Measurements from ENCODE around the gene HS3ST5.
"Not testable (repeated sequence)": the region's sequence is repeated elsewhere in the genome, so short reads cannot be mapped to it uniquely, and the experiment has no call there.

HS3ST5 gene

DNA sequence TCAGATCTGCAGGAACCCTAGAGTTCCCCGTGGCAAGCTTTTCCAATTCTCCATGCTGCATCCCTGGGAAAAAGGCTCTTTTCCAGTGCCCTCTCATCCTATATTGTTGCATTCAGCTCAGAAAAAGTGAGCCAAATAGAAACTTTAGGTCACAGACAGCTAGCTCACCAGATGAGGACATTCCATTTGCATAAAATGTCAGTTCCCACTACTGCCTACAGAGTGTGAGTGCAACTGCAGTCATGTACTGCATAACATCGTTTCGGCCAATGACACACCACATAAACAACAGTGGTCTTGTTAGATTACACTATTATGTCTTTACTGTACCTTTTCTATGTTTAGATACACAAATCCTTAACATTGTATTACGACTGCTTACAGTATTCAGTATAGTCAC is 8.6 kb downstream of the HS3ST5 start:
- DNase-seq (ENCODE audit: low read depth in 2 of 2), result no peak

GRCh38 chr6:114327074-114327473 is 15.7 kb downstream of the HS3ST5 start:
- DNase-seq (ENCODE audit: low read depth in 2 of 2), result no peak

- DNase-seq (ENCODE audit: low read depth in 2 of 2), result no peak
These were observed 19.0 kb downstream of the HS3ST5 start for GRCh38 chr6:114323784-114324183.

- no peak for DNase-seq (ENCODE audit: low read depth in 2 of 2)
These were observed 23.1 kb downstream of the HS3ST5 start for GRCh38 chr6:114319749-114320148.

DNA sequence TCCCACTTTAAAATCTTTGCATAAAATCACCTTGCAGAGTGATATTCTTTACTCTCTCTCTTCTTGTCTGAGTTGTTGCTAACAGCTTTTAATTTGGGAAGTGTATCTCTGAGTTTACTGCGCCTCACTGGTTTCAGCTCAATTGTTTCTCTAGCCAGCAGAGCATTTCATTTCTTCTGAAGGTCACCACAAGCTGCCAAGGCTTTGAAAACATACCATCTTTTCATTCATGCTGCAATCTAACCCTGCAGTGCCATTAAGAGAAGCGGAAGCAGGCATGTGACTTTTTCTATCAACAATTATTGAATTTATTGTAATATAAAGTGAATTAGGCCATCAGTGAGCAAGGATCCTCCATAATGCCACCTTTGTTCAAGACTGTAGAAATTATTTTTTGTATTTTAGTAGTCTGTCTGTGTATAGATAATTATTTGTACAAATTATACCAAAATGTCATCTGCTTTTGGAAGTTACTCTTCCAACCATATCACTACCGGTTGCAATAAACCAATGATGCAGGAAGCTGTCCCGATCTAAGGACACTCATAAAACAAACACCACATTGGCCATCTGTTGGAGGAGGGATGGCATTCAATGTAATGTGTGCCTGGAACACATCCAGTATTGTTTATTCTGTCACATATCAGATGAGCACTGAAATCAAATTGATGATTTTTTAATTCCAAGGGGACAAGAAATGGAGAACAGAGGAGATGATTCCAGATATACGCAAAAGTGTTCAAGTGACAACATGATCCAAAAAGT is 26.8 kb downstream of the HS3ST5 start:
- DNase-seq (ENCODE audit: low read depth in 2 of 2), result no peak

DNA sequence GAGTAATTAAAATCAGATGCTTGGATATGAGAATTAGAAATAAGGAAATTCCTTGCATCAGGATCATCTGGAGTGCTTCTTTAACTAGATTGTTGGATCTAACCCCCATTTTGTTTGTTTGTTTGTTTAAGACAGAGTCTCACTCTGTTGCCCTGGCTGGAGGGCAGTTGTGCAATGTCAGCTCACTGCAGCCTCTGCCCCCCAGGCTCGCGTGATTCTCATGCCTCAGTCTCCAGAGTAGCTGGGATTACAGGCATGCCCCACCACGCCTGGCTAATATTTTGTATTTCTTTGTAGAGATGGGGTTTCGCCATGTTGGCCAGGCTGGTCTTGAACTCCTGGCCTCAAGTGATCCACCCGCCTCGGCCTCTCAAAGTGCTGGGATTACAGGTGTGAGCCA is 29.0 kb downstream of the HS3ST5 start:
- not testable (repeated sequence) for DNase-seq (ENCODE audit: low read depth in 2 of 2)

- DNase-seq (ENCODE audit: low read depth in 2 of 2), result no peak
These were observed 29.9 kb downstream of the HS3ST5 start for GRCh38 chr6:114312931-114313330.

- DNase-seq (ENCODE audit: low read depth in 2 of 2), result no peak
These were observed 32.8 kb downstream of the HS3ST5 start for GRCh38 chr6:114310053-114310452.

DNA sequence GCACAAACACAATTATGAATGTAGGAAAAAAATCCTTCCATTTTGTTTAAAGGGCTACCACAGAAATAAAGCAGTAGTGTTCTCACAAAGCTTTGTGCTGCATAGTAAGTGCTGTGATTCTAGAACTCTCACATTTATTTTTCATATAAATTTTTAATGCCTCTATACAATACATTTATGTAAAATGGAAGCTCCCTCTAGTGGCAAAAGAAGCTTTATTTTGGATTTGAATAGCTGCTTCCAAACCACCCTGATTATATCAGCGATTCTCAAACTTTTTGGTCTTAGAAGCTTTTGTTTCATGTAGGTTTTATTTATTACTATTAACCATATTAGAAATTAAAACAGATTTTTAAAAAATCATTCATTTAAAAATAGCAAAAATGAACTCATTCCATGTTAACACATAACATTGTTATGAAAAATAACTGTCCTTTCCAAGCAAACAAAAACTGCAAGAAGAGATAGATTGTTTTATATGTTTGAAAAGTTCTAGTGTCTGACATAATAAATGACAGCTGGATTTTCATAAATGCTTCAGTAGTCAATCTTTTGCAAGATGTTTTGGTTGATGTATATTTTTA is 38.4 kb downstream of the HS3ST5 start:
- no peak for DNase-seq (ENCODE audit: low read depth in 2 of 2)

- DNase-seq (ENCODE audit: low read depth in 2 of 2), result no peak
These were observed 41.1 kb downstream of the HS3ST5 start for GRCh38 chr6:114301596-114302219.

DNA sequence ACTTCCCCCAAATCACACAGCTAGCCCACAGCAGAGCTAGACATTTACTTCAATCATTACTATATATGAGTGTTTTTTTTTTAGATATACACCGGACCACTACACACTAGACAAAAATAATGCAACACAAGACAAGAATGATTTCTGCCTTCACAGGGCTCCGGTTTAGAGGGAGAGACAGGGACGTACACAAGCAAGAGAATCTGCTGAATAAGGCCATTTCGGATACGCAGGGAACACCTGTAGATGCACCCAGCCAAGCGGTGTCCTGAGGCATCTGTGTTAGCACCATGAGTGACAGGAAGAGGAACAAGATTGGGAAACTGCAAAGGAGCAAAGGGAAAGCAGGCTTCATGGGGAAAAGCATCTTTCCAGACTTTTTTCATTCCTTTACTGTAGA is 45.7 kb downstream of the HS3ST5 start:
- no peak for DNase-seq (ENCODE audit: low read depth in 2 of 2)

- DNase-seq (ENCODE audit: low read depth in 2 of 2), result no peak
These were observed 50.4 kb downstream of the HS3ST5 start for GRCh38 chr6:114292431-114292830.

DNA sequence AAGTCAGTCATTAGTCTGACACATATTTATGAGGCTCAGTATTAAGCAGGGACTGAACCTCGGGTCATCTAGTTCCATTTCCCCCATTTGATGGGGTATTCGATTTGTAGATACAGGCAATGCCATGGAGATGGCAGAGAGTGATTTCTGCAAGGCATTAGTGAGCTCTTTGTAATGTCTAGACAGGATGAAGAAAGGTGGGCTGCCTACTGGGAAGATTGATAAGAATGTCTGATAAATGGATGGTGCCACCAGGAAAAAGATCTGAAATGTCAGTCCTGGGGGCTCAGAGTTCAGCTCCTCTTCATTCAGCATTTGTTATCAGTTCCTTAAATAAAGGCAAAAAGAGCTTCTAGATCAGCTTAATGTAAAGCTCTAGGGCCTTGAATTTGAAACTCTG is 51.4 kb downstream of the HS3ST5 start:
- no peak for DNase-seq (ENCODE audit: low read depth in 2 of 2)

GRCh38 chr6:114290864-114291263 is 52.0 kb downstream of the HS3ST5 start:
- no peak for DNase-seq (ENCODE audit: low read depth in 2 of 2)

DNA sequence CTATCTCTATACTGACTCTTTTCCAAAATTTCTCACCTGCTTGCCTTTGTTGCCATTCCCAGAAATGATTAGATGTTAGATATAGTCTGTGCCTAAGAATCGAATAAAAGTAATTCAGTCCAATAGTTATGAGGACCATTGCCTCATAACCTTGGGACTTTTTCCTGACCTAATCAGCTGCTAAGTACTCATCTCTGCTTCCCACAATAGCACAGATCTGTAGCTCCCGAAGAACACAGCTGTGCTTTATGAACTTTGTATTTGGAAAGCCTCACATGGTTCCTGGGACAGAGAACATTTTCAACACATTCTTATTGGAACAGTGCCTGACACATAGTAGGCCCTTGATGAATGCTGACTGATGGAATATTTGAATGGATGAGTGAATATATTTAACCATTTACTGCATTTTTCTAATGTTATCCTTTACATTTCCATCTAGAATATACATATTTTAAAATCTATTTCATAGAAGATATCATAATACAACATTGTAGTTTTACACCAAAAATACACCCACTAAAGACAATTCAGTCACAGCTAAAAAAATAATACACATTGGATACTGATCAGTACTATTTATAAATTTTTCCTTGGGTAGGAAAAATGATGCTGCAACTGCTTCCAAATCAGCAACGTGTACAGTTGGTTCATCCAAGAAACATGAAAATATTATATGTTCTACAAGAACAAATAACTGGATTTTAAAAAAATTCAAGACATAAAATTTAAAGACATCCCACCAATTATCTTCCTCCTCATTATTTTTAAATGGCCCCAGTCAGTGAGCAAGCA is 53.9 kb downstream of the HS3ST5 start:
- DNase-seq (ENCODE audit: low read depth in 2 of 2), result no peak

DNA sequence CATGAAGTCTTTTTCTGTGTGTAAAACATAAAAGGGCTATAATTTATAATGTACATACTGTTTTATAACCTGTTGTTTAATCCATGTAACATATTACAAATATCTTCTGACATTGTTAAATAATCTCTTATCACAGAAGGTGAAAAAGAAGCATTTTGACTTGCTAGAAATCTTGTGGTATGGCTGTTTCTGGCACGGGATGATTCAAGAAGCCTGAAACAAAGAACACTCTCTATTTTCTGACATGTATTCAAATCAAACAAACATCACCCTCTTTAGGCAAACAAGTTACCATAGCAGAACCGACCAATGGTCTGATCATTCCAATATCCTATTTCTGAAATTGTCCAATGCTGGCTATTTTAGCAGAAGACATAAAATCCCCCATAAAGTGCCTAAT is 55.4 kb downstream of the HS3ST5 start:
- DNase-seq (ENCODE audit: low read depth in 2 of 2), result no peak

GRCh38 chr6:114286211-114286610 is 56.6 kb downstream of the HS3ST5 start:
- DNase-seq (ENCODE audit: low read depth in 2 of 2), result no peak

DNA sequence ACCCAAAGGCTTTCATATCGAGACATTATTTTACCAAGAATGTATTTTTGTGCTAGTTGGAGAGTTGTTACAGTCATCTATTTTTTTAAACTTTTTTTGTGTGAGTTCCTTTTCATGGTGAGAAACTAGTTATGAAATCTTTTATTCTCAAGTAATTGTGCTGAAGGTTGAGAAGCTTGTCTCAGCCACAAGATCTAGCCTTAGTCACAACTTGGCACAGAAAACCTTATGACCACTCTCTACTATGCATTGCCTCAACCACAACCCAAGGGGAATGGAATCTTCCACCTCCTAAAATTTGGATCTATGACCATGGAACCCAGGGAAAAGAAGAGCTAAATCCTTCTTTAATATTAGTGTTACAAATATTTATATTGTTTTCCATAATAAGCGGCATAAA is 58.5 kb downstream of the HS3ST5 start:
- DNase-seq (ENCODE audit: low read depth in 2 of 2), result no peak

GRCh38 chr6:114282292-114282691 is 60.5 kb downstream of the HS3ST5 start:
- no peak for DNase-seq (ENCODE audit: low read depth in 2 of 2)

DNA sequence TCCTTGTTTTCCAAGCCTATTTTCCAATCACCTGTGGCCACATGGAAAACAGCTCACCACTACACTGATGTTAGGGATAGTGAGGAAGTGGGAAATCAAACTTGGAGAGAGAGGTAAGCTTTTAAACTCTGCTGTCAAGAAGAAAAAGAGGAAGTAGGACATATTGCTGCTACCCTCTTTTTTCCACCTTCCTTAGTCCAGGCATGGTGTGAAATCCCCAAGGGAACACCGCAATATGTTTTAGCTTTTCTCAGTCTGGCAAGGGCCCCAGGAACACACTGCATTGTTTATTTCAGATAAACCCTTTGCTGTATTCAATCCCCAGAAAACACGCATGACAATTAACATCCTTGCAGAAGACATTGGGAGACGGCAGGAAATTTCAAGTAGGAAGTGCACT is 61.3 kb downstream of the HS3ST5 start:
- DNase-seq (ENCODE audit: low read depth in 2 of 2), result no peak

- DNase-seq (ENCODE audit: low read depth in 2 of 2), result no peak
These were observed 62.4 kb downstream of the HS3ST5 start for GRCh38 chr6:114280239-114280982.

GRCh38 chr6:114277220-114277619 is 65.6 kb downstream of the HS3ST5 start:
- no peak for DNase-seq (ENCODE audit: low read depth in 2 of 2)

All from stimulated activated CD8-positive, alpha-beta memory T cell treated with anti-CD3 and anti-CD28 coated beads, Interleukin-2, amount 100 ng/mL, for 48 hours (primary cell).